SJCRH30 (cell line): ENCODE measurements around the gene HLA-DQB1. TPM values are rescaled to one million over a fixed set of nuclear protein-coding genes. Genes with fewer than 3 reads are reported as not detected.

Experiments used
- DNase-seq, 2 experiments: peaks; one replicate each; pipeline ENCODE4 v3.0.0-alpha.2; 2015 to 2020
- H3K27ac ChIP-seq: fragments of 250-450 bp; sonication (Bioruptor Pico); 2 replicates; pipeline ENCODE4 v1.5.1; 2020; ENCODE audit warnings: mild to moderate bottlenecking, moderate library complexity
- H3K27me3 ChIP-seq: fragments of 250-450 bp; sonication (Bioruptor Pico); 2 replicates; pipeline ENCODE4 v1.5.1; 2020; ENCODE audit warnings: mild to moderate bottlenecking, moderate library complexity
- H3K36me3 ChIP-seq: fragments of 250-450 bp; sonication (Bioruptor Pico); 2 replicates; pipeline ENCODE4 v1.5.1; 2020; ENCODE audit warnings: mild to moderate bottlenecking, moderate library complexity
- H3K4me1 ChIP-seq: fragments of 250-450 bp; sonication (Bioruptor Pico); 2 replicates; pipeline ENCODE4 v1.5.1; 2020; ENCODE audit warnings: mild to moderate bottlenecking, moderate library complexity
- H3K4me3 ChIP-seq: fragments of 250-450 bp; sonication (Bioruptor Pico); 2 replicates; pipeline ENCODE4 v1.5.1; 2020; ENCODE audit warnings: mild to moderate bottlenecking, moderate library complexity
- H3K9me3 ChIP-seq: fragments of 250-450 bp; sonication (Bioruptor Pico); replicated peaks from 2 replicates; pipeline ENCODE4 v1.5.1; 2020; ENCODE audit warnings: mild to moderate bottlenecking, moderate library complexity
- total RNA-seq: library from RNA; depleted of rRNA; stranded (reverse); fragments of >200 nt; shearing (Covaris generic); gene quantifications from 2 replicates; pipeline ENCODE4 v1.2.3, GENCODE V29; 2014; rRNA removed

The HLA-DQB1 gene
- total RNA-seq, 1 experiment from 2014 or later = not detected

DNA sequence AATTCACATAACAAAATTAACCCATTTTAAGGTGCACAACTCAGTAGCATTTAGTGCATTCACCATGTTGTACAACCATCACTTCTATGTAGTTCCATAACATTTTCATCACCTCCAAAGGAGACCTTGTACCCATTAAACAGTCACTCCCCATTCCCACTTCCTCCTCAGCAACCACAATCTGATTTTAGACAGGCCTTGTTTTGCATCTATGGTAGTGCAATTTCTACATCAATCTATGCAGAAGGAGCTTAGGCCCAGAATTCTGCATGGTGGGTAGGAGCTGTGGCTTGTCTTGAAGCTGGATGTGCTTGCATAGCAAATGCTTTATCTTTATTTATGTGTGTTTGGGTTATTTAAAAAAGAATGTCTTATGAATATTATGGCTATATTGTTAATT is 42.8 kb downstream of the HLA-DQB1 start:
- H3K9me3 ChIP-seq = no peaks in the 10 kb centered on the region

DNA sequence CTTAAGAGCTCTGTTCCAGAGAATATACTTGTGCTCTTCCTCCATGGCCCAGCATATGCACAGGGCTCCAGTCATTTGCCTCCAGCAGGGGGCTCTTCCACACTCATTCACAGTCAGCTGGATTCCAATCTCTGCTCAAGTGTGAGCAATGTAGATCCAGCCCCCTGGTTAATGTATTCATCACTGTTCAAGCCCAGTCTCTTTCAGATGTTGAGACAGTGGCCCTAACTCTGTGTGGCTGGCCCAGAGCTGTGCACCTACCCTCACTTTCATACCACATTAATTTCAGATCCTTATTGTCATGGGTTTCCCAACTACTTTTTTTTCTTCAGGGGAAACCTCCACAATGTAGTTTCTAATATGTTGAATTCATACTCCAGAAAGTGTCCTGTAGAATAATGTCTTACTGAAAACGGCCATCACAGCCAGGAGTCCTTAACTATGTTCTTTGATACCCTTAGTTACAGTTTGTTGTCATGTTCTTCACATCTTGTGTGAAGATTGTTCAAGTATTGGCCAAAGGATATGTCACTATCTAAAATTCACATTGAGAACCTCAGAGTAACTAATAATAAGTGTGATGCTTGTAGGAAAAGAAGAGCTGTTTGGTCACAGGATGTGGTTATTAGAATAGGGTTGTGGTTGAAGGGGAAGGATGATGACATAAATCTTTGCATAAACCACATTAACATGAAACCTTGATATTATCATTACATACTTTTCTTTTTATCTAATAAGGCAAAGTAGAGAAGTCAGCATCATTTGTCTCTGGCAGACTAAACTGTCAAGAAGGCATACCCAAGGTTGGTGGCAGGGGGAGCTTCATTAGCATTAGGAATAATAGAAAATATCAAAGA is 43.7 kb downstream of the HLA-DQB1 start:
- Histone ChIP-seq H3K4me1 (no peaks in the 10 kb centered on the region), H3K4me3 (no peak overlapping the region), H3K9me3 (no peaks in the 10 kb centered on the region), H3K36me3 (no peaks in the 10 kb centered on the region), H3K27ac (no peak overlapping the region), H3K27me3 (no peaks in the 10 kb centered on the region)
- no peak for DNase-seq

More for the DNA sequence above, 42.8 kb downstream of the HLA-DQB1 start:
- Histone ChIP-seq H3K4me3 (no peak overlapping the region), H3K27ac (no peak overlapping the region), H3K36me3 (no peaks in the 10 kb centered on the region), H3K4me1 (no peaks in the 10 kb centered on the region), H3K27me3 (no peaks in the 10 kb centered on the region)
- DNase-seq = no peak

DNA sequence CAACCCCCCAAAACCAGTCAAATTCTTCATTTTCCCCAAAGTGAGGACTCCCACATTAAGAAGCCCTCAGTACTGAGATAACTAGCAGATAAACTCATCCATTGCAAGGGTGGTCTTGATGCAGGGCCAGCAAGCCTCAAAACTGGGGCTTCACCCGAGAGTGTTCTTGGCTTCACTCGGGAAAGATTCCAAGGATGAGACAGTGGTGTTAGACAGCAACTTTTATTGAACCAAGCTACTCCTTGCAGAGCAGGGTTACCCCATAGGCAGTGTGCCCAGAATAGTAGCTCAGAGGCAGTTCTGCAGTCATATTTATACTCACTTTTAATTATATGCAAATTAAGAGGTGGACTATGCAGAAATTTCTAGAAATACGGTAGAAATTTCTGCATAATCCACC is 45.1 kb downstream of the HLA-DQB1 start:
- Histone ChIP-seq H3K27ac (no peak overlapping the region), H3K4me1 (no peaks in the 10 kb centered on the region), H3K36me3 (no peaks in the 10 kb centered on the region), H3K4me3 (no peak overlapping the region), H3K9me3 (no peaks in the 10 kb centered on the region), H3K27me3 (no peaks in the 10 kb centered on the region)
- no peak for DNase-seq

DNA sequence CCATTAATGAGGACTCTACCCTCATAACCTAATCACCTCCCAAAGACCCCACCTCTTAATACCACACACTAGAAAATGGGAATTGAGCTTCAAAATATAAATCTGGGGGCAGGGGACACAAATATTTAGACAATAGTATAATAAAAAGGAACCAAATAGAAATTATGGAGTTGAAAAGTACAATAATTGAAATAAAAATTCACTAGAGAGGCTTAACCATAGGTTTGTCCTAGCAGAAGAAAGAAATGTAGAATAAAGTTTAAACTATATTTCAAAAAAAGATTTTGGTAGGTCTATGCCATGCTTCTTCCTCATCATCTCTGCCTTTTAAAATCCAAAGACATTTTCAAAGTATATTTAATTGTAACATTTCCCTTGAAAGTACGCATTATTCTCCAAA is 48.7 kb downstream of the HLA-DQB1 start:
- H3K4me3 ChIP-seq = no peak overlapping the region
- no peaks in the 10 kb centered on the region for H3K4me1 ChIP-seq
- H3K36me3 ChIP-seq = no peaks in the 10 kb centered on the region
- H3K27me3 ChIP-seq = no peaks in the 10 kb centered on the region
- no peak for DNase-seq
- H3K9me3 ChIP-seq = no peaks in the 10 kb centered on the region
- H3K27ac ChIP-seq = no peak overlapping the region

DNA sequence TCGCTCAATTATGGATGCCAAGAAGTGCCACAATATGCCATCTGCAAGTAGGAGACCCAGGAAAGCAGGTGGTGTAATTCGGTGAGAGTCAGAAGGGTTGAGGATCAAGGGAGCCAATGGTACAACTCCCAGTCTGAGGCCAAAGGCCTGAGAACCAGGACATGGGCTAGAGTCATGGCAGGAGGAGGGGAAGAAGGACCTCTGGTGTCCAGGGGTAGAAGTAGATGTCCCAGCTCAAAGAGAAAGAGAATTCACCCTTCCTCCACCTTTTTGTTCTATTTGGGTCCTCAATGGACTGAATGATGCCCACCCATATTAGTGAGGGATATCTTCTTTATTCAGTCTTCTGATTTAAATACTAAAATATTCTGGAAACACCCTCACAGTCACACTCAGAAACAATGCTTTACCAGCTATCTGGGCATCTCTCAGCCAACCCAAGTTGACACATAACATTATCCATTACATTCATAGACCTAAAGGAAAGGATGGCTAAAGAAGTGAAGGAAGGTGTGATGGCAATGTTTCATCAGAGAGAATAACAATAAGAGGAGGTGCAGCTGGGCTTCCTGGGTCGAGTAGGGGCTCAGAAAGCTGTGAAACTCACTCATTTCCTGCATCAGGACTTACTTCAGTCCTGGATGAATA is 50.4 kb downstream of the HLA-DQB1 start:
- no peaks in the 10 kb centered on the region for H3K36me3 ChIP-seq
- H3K4me3 ChIP-seq = no peak overlapping the region
- DNase-seq = no peak
- no peaks in the 10 kb centered on the region for H3K9me3 ChIP-seq
- no peaks in the 10 kb centered on the region for H3K27me3 ChIP-seq
- no peak overlapping the region for H3K27ac ChIP-seq
- H3K4me1 ChIP-seq = no peaks in the 10 kb centered on the region

DNA sequence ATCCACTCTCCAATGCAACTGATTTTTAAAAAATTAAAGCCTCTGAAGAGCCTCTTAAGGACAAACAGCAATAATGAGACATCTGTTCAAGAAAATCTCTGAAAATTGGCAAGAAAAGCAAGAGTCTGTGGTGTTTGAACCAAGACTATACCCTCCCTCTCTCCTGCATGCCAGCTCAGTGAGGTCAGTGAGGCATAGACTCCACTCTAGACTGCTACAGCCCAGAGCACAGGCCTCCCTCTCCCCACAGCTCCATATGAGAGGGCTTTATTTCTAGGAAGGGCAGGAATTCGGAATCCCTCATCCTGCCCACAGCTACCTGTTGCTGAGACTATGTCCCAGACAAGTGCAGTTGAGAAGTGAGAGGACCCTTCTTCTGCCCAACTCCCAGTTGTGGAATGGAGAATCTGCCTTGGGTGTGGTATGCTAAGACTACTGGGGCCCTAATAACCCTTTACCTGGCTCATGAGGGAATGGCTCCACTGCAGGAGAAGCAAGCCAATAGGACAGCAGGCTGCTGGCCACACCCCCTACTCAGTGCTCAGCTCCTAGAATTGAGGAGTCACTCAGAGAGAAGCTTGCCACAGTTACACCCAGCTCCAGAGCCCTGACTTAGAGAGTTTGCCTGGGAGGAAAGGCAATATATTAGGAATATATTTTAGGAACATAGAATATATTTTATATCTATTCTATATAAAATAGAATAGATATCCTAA is 51.9 kb downstream of the HLA-DQB1 start:
- Histone ChIP-seq H3K36me3 (no peaks in the 10 kb centered on the region), H3K4me1 (no peaks in the 10 kb centered on the region)
- DNase-seq = no peak

DNA sequence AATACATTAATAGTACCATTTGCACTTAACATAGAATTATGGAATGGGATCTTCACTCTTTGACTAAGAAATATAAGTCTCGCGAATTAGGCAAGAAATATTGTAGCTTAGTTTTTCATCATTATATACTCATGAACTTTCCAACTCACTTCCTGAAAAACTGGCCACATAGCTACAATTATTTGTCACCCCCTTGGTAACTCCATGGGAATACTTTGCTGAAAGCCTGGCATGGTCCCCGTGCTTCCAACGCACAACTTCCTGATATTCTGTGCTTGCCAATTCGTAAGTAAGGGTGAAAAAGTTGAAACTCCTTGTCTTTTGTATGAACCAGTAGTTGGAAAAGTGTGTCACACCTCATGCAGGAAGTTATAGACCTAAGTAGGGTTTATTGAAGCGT is 53.0 kb downstream of the HLA-DQB1 start:
- Histone ChIP-seq H3K4me1 (no peaks in the 10 kb centered on the region), H3K27ac (no peak overlapping the region), H3K4me3 (no peak overlapping the region), H3K9me3 (no peaks in the 10 kb centered on the region), H3K36me3 (no peaks in the 10 kb centered on the region), H3K27me3 (no peaks in the 10 kb centered on the region)
- no peak for DNase-seq

More for the DNA sequence above, 51.9 kb downstream of the HLA-DQB1 start:
- Histone ChIP-seq H3K4me3 (no peak overlapping the region), H3K27ac (no peak overlapping the region), H3K9me3 (no peaks in the 10 kb centered on the region), H3K27me3 (no peaks in the 10 kb centered on the region)

DNA sequence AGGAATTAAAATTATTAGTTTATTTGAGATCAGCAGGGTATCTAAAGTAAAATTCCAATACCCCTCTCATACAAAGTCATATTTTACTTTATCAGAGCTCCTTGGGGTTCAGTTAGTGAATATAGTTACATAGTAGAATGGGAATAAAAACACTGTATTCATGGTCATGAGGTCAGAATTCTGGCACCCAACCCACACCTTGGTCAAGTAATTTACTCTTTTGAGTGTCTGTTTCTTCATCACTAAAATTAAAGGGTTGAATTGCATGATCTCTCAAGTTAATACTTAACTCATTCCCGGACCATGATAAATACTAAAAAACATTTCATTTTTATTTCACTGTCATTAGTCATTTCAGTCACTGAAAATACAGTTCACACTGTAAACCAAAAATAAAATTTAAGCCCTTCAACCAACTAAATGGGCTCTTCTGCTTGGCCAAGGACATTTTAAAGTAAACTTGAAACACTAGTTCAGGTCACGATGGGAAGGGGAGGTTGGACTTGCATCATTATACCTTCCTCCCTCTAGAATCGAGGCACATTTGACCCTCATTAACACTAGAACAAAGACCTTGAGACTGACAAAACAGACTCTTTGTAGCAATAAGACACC is 55.7 kb downstream of the HLA-DQB1 start:
- Histone ChIP-seq H3K9me3 (no peaks in the 10 kb centered on the region), H3K27me3 (no peaks in the 10 kb centered on the region), H3K27ac (no peak overlapping the region), H3K4me1 (no peaks in the 10 kb centered on the region), H3K36me3 (no peaks in the 10 kb centered on the region), H3K4me3 (no peak overlapping the region)
- no peak for DNase-seq

DNA sequence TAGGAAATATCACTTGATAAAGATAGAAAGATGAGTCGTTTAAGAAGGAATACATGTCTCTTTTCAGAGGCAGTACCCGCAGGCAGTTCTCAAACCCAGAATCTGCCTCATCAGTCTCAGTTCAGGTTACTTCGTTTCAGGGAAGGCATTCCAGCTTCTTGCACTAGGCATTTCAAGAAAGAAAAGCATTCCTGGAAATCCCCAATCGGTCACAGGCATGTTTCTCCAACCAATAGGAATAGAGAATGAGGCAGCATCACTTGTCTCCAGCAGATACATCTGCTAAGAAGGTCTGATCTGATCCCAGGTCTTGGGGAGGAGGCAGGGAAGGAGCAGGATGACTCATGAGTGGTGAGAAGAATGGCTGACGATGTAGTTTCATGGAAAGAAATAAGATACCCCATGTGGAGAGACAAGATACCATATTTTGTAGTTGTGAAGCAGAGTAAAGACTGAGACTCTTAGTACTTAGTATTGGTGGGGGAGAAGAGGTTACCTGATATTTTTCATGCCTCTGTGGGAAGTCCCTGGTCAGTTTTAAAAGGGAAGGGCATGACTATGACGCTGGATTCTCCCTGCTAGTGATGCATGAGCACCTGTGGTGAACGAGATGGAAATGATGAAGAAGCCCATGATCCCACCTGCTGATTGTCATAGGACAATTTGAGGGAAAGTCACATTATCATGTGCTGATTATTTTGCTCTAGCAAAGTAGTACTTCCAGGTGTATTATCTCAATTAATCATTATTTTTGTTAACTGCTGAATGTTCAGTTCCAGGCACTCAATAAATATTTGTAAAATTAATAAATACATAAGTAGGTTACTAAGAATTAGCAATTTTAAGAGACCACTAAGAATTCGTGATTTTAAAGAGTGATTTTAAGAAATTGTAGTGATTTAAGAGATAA is 56.5 kb downstream of the HLA-DQB1 start:
- no peaks in the 10 kb centered on the region for H3K36me3 ChIP-seq
- H3K9me3 ChIP-seq = no peaks in the 10 kb centered on the region
- no peaks in the 10 kb centered on the region for H3K4me1 ChIP-seq
- no peak overlapping the region for H3K27ac ChIP-seq
- H3K27me3 ChIP-seq = no peaks in the 10 kb centered on the region
- peak in 1 of 2 experiments; percentile 46 for DNase-seq
- H3K4me3 ChIP-seq = no peak overlapping the region

Other genes with a start within 250 kb of the HLA-DQB1 start
- not detected in 2 replicates for gene HLA-DRA, start 226.8 kb downstream of the HLA-DQB1 start, total RNA-seq
- gene HLA-DRB5, start 136.4 kb downstream of the HLA-DQB1 start, total RNA-seq = not detected in 2 replicates
- gene HLA-DRB1, start 76.8 kb downstream of the HLA-DQB1 start, total RNA-seq = not detected in 2 replicates
- not detected in 2 replicates for gene HLA-DQA1, start 29.3 kb downstream of the HLA-DQB1 start, total RNA-seq
- not detected in 2 replicates for gene HLA-DQA2, start 74.7 kb upstream of the HLA-DQB1 start, total RNA-seq
- gene HLA-DQB2, start 96.9 kb upstream of the HLA-DQB1 start, total RNA-seq = not detected in 2 replicates
- 0.10 and 0.28 TPM in 2 replicates for gene HLA-DOB, start 150.3 kb upstream of the HLA-DQB1 start, total RNA-seq
- gene TAP2, start 172.1 kb upstream of the HLA-DQB1 start, total RNA-seq = 17.1 and 17.4 TPM in 2 replicates
- gene PSMB8, start 177.4 kb upstream of the HLA-DQB1 start, total RNA-seq = 0.18 and 0.33 TPM in 2 replicates
- 0.43 and 0.81 TPM in 2 replicates for gene TAP1, start 187.0 kb upstream of the HLA-DQB1 start, total RNA-seq
- 0.18 TPM in 1 of 2 replicates, not detected in the other for gene PSMB9, start 187.5 kb upstream of the HLA-DQB1 start, total RNA-seq